GM23338 (cell line): ENCODE measurements around the gene FHL1. TPM values are rescaled to one million over a fixed set of nuclear protein-coding genes. Genes with fewer than 3 reads are reported as not detected.

Experiments
- ATAC-seq: fragments of 200-7000 bp; cut with Tn5 transposase; 3 replicates; pipeline ENCODE4 v1.9.1; 2020
- DNase-seq: peaks from one replicate; pipeline ENCODE4 v3.0.0-alpha.2; 2015; ENCODE audit warnings: low spot score
- H2AFZ ChIP-seq: fragments of 200-600 bp; sonication (generic); 2 replicates; pipeline ENCODE4 v1.8.0; 2016; ENCODE audit warnings: antibody characterized with exemption, mild to moderate bottlenecking, moderate library complexity
- H3F3A ChIP-seq: fragments of 200-600 bp; sonication (generic); replicated peaks from 2 replicates; pipeline ENCODE4 v1.8.0; 2017; ENCODE audit warnings: antibody characterized with exemption, mixed run types, low read depth
- H3K27ac ChIP-seq: fragments of 200-600 bp; sonication (generic); 2 replicates; pipeline ENCODE4 v1.6.1; 2016; ENCODE audit warnings: low read depth
- H3K27me3 ChIP-seq: fragments of 200-600 bp; sonication (generic); 2 replicates; pipeline ENCODE4 v1.8.0; 2016; ENCODE audit warnings: mild to moderate bottlenecking, mixed run types, moderate library complexity; ENCODE audit not compliant: insufficient read depth
- H3K36me3 ChIP-seq: fragments of 200-600 bp; sonication (generic); 2 replicates; pipeline ENCODE4 v1.8.0; 2016; ENCODE audit warnings: mild to moderate bottlenecking; ENCODE audit not compliant: insufficient read depth
- H3K4me1 ChIP-seq: fragments of 200-600 bp; sonication (generic); 2 replicates; pipeline ENCODE4 v1.8.0; 2016; ENCODE audit warnings: mild to moderate bottlenecking, moderate library complexity; ENCODE audit not compliant: insufficient read depth
- H3K4me2 ChIP-seq: fragments of 200-600 bp; sonication (generic); 2 replicates; pipeline ENCODE4 v1.7.1; 2017; ENCODE audit warnings: mixed run types
- H3K4me3 ChIP-seq: fragments of 200-600 bp; sonication (generic); 2 replicates; pipeline ENCODE4 v1.6.1; 2016; ENCODE audit warnings: mixed run types
- H3K79me2 ChIP-seq: fragments of 200-600 bp; sonication (generic); replicated peaks from 2 replicates; pipeline ENCODE4 v1.8.0; 2017; ENCODE audit warnings: mild to moderate bottlenecking; ENCODE audit not compliant: insufficient read depth
- H3K9me2 ChIP-seq: fragments of 200-600 bp; sonication (generic); 2 replicates; pipeline ENCODE4 v1.8.0; 2017; ENCODE audit not compliant: insufficient read depth
- H4K20me1 ChIP-seq: fragments of 200-600 bp; sonication (generic); replicated peaks from 2 replicates; pipeline ENCODE4 v1.8.0; 2017; ENCODE audit warnings: mild to moderate bottlenecking; ENCODE audit not compliant: insufficient read depth
- H3K27ac Mint-ChIP-seq: 2 replicates; pipeline ENCODE4 v1.8.0; 2020; ENCODE audit warnings: inconsistent platforms, mild to moderate bottlenecking, moderate library complexity, mixed read lengths
- H3K27me3 Mint-ChIP-seq: 3 replicates; pipeline ENCODE4 v1.8.0; 2022; ENCODE audit warnings: low read depth, mild to moderate bottlenecking, moderate library complexity, mixed read lengths, inconsistent platforms; ENCODE audit not compliant: insufficient read depth, poor library complexity
- H3K36me3 Mint-ChIP-seq: 3 replicates; pipeline ENCODE4 v1.8.0; 2021; ENCODE audit warnings: low read depth, mild to moderate bottlenecking, inconsistent platforms, moderate library complexity, mixed read lengths
- H3K4me1 Mint-ChIP-seq: 3 replicates; pipeline ENCODE4 v1.8.0; 2020; ENCODE audit warnings: mild to moderate bottlenecking, inconsistent platforms, mixed read lengths
- H3K4me3 Mint-ChIP-seq: 3 replicates; pipeline ENCODE4 v1.8.0; 2021; ENCODE audit warnings: moderate library complexity, mild to moderate bottlenecking, inconsistent platforms, mixed read lengths
- H3K9me3 Mint-ChIP-seq: 3 replicates; pipeline ENCODE4 v1.8.0; 2020; ENCODE audit warnings: moderate library complexity, mild to moderate bottlenecking, inconsistent platforms, mixed read lengths
- EZH2 ChIP-seq: fragments of 200-600 bp; sonication (generic); IDR thresholded peaks from one replicate; pipeline ENCODE4 v1.8.0; 2017; ENCODE audit warnings: antibody characterized with exemption, mild to moderate bottlenecking, low read depth; ENCODE audit not compliant: unreplicated experiment
- EZH2phosphoT487 ChIP-seq: fragments of 200-600 bp; sonication (generic); IDR thresholded peaks from one replicate; pipeline ENCODE4 v1.8.1; 2018; ENCODE audit warnings: antibody characterized with exemption; ENCODE audit not compliant: unreplicated experiment
- NANOG ChIP-seq: IDR thresholded peaks from 2 replicates; pipeline ENCODE4 v1.6.1; 2016; ENCODE audit warnings: antibody characterized with exemption, borderline replicate concordance
- ZNF114 ChIP-seq: fragments of 250-450 bp; sonication (Bioruptor Pico); IDR thresholded peaks from 2 replicates; pipeline ENCODE4 v1.5.0; 2020; ENCODE audit warnings: mild to moderate bottlenecking, moderate library complexity
- ZNF331 ChIP-seq: fragments of 250-450 bp; sonication (Bioruptor Pico); IDR thresholded peaks from 2 replicates; pipeline ENCODE4 v1.5.0; 2020; ENCODE audit warnings: low read depth, mild to moderate bottlenecking, moderate library complexity
- polyA plus RNA-seq: library from polyadenylated mRNA; unstranded; fragments of >200 nt; fragmentation: Nextera tagmentation; extraction: Ambion mirVana; gene quantifications from 2 replicates; pipeline ENCODE4 v1.2.1, GENCODE V29; 2016
- total RNA-seq: library from RNA; depleted of rRNA; stranded (reverse); fragments of >200 nt; shearing (Covaris generic); gene quantifications from 2 replicates; pipeline ENCODE4 v1.2.3, GENCODE V29; 2014
- TF ChIP-seq, protein P1 (sequence below): IDR thresholded peaks from one replicate; pipeline ENCODE4 v1.6.1; 2018; ENCODE audit warnings: antibody characterized with exemption; ENCODE audit not compliant: unreplicated experiment
- TF ChIP-seq, protein P2 (sequence below): fragments of 250-450 bp; sonication (Bioruptor Pico); IDR thresholded peaks from 2 replicates; pipeline ENCODE4 v1.5.0; 2020; ENCODE audit warnings: mild to moderate bottlenecking, moderate library complexity

The FHL1 gene
- total and polyA plus RNA-seq, 2 experiments from 2014 or later, result 47.9 to 60.4 TPM

DNA sequence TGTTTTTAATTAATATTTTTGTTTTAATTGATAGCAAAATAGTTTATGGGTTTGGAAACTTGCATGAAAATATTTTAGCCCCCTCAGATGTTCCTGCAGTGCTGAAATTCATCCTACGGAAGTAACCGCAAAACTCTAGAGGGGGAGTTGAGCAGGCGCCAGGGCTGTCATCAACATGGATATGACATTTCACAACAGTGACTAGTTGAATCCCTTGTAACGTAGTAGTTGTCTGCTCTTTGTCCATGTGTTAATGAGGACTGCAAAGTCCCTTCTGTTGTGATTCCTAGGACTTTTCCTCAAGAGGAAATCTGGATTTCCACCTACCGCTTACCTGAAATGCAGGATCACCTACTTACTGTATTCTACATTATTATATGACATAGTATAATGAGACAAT is 63.5 kb downstream of the FHL1 start:
- no peak overlapping the region for H3K4me3 ChIP-seq
- no peaks in the 10 kb centered on the region; the same call in 1 of the 2 replicates for H3K4me1 ChIP-seq
- no peaks in the 10 kb centered on the region for H4K20me1 ChIP-seq
- no peaks in the 10 kb centered on the region for H3K79me2 ChIP-seq
- peaks cover 11% of the 10 kb centered on the region; the same call in 2 of the 3 replicates for H3K4me1 Mint-ChIP-seq
- no peak overlapping the region for H2AFZ ChIP-seq
- H3K9me2 ChIP-seq, result no peaks in the 10 kb centered on the region
- H3K27ac ChIP-seq, result no peak overlapping the region
- DNase-seq (no peak), ATAC-seq (no peak)
- TF ChIP-seq EZH2, result no peak
- no peak for TF ChIP-seq NANOG
- TF ChIP-seq, protein P1, sequence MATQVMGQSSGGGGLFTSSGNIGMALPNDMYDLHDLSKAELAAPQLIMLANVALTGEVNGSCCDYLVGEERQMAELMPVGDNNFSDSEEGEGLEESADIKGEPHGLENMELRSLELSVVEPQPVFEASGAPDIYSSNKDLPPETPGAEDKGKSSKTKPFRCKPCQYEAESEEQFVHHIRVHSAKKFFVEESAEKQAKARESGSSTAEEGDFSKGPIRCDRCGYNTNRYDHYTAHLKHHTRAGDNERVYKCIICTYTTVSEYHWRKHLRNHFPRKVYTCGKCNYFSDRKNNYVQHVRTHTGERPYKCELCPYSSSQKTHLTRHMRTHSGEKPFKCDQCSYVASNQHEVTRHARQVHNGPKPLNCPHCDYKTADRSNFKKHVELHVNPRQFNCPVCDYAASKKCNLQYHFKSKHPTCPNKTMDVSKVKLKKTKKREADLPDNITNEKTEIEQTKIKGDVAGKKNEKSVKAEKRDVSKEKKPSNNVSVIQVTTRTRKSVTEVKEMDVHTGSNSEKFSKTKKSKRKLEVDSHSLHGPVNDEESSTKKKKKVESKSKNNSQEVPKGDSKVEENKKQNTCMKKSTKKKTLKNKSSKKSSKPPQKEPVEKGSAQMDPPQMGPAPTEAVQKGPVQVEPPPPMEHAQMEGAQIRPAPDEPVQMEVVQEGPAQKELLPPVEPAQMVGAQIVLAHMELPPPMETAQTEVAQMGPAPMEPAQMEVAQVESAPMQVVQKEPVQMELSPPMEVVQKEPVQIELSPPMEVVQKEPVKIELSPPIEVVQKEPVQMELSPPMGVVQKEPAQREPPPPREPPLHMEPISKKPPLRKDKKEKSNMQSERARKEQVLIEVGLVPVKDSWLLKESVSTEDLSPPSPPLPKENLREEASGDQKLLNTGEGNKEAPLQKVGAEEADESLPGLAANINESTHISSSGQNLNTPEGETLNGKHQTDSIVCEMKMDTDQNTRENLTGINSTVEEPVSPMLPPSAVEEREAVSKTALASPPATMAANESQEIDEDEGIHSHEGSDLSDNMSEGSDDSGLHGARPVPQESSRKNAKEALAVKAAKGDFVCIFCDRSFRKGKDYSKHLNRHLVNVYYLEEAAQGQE, result no peak
- no peak for TF ChIP-seq EZH2phosphoT487
- no peak for TF ChIP-seq ZNF331 (CRISPR knock-in tag)
- H3K36me3 Mint-ChIP-seq, result peaks cover 3% of the 10 kb centered on the region
- H3K36me3 ChIP-seq, result no peaks in the 10 kb centered on the region
- no peaks in the 10 kb centered on the region for H3K9me3 Mint-ChIP-seq
- H3K27me3 ChIP-seq, result no peaks in the 10 kb centered on the region
- H3K27ac Mint-ChIP-seq, result no peak overlapping the region
- no peak overlapping the region for H3K4me2 ChIP-seq
- no peak overlapping the region for H3K4me3 Mint-ChIP-seq
- H3F3A ChIP-seq, result no peaks in the 10 kb centered on the region
- peaks cover 1% of the 10 kb centered on the region for H3K27me3 Mint-ChIP-seq

DNA sequence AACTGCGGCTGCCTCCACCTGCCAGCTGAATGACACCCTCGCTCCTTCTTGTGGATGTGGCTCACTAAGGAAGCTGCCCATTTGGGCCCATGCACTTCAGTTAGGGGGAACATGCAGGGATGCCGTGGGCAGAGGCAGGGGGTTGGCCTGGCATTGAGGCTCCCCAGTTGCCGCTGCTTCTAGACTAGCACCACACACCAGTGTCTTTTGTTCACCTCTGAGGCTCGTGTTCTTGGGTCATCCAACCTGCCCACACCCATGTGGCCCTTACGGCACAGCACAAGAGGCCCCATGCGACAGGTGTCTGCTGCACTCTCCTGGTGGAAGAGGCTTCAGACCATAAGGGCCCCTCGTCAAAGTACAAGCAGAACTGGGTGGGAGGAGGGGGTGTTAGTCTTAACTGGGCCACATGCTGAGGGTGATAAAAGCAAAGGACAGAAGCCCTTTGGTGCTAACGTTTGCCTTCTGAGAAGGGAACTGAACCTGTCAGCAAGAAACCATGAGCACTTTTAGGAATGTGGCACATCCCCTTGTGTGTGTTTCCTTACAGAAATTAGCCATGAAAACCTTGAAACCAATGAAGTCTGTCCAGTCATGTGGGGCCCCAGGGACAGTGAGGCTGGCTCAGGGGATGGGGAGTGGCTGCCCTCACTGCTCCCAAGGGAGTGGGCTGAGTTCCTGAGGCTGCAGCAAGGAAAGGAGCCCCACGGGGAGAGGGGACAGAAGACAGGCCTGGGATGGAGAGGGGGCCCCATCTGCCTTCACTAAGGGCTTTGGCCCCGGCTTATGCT is 64.6 kb downstream of the FHL1 start:
- ATAC-seq, result peak; percentile 50
- Histone ChIP-seq H3K9me2 (no peaks in the 10 kb centered on the region), H3K27ac (no peak overlapping the region), H3K27me3 (no peaks in the 10 kb centered on the region), H3K4me3 (no peak overlapping the region), H3K4me1 (no peaks in the 10 kb centered on the region; the same call in 1 of the 2 replicates), H2AFZ (no peak overlapping the region), H3F3A (no peaks in the 10 kb centered on the region), H4K20me1 (no peaks in the 10 kb centered on the region), H3K4me2 (no peak overlapping the region), H3K36me3 (no peaks in the 10 kb centered on the region), H3K79me2 (no peaks in the 10 kb centered on the region)
- DNase-seq, result no peak
- Mint-ChIP-seq H3K4me1 (peaks cover 6% of the 10 kb centered on the region; the same call in 2 of the 3 replicates), H3K27me3 (no peaks in the 10 kb centered on the region), H3K4me3 (no peak overlapping the region), H3K27ac (no peak overlapping the region), H3K9me3 (no peaks in the 10 kb centered on the region), H3K36me3 (peaks cover 3% of the 10 kb centered on the region)
- TF ChIP-seq ZNF114 (CRISPR knock-in tag) (no peak), ZNF331 (CRISPR knock-in tag) (no peak)
- TF ChIP-seq, protein P2, sequence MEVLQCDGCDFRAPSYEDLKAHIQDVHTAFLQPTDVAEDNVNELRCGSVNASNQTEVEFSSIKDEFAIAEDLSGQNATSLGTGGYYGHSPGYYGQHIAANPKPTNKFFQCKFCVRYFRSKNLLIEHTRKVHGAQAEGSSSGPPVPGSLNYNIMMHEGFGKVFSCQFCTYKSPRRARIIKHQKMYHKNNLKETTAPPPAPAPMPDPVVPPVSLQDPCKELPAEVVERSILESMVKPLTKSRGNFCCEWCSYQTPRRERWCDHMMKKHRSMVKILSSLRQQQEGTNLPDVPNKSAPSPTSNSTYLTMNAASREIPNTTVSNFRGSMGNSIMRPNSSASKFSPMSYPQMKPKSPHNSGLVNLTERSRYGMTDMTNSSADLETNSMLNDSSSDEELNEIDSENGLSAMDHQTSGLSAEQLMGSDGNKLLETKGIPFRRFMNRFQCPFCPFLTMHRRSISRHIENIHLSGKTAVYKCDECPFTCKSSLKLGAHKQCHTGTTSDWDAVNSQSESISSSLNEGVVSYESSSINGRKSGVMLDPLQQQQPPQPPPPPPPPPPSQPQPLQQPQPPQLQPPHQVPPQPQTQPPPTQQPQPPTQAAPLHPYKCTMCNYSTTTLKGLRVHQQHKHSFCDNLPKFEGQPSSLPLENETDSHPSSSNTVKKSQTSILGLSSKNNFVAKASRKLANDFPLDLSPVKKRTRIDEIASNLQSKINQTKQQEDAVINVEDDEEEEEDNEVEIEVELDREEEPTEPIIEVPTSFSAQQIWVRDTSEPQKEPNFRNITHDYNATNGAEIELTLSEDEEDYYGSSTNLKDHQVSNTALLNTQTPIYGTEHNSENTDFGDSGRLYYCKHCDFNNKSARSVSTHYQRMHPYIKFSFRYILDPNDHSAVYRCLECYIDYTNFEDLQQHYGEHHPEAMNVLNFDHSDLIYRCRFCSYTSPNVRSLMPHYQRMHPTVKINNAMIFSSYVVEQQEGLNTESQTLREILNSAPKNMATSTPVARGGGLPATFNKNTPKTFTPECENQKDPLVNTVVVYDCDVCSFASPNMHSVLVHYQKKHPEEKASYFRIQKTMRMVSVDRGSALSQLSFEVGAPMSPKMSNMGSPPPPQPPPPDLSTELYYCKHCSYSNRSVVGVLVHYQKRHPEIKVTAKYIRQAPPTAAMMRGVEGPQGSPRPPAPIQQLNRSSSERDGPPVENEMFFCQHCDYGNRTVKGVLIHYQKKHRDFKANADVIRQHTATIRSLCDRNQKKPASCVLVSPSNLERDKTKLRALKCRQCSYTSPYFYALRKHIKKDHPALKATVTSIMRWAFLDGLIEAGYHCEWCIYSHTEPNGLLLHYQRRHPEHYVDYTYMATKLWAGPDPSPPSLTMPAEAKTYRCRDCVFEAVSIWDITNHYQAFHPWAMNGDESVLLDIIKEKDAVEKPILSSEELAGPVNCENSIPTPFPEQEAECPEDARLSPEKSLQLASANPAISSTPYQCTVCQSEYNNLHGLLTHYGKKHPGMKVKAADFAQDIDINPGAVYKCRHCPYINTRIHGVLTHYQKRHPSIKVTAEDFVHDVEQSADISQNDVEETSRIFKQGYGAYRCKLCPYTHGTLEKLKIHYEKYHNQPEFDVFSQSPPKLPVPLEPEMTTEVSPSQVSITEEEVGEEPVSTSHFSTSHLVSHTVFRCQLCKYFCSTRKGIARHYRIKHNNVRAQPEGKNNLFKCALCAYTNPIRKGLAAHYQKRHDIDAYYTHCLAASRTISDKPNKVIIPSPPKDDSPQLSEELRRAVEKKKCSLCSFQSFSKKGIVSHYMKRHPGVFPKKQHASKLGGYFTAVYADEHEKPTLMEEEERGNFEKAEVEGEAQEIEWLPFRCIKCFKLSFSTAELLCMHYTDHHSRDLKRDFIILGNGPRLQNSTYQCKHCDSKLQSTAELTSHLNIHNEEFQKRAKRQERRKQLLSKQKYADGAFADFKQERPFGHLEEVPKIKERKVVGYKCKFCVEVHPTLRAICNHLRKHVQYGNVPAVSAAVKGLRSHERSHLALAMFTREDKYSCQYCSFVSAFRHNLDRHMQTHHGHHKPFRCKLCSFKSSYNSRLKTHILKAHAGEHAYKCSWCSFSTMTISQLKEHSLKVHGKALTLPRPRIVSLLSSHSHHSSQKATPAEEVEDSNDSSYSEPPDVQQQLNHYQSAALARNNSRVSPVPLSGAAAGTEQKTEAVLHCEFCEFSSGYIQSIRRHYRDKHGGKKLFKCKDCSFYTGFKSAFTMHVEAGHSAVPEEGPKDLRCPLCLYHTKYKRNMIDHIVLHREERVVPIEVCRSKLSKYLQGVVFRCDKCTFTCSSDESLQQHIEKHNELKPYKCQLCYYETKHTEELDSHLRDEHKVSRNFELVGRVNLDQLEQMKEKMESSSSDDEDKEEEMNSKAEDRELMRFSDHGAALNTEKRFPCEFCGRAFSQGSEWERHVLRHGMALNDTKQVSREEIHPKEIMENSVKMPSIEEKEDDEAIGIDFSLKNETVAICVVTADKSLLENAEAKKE (CRISPR knock-in tag), result no peak
